WERI-Rb-1 (cell line): Measurements from ENCODE around the gene VN1R5.

Experiments used
- DNase-seq: peaks from one replicate; pipeline ENCODE4 v3.0.0-alpha.2; 2020
- H3K27ac ChIP-seq: fragments of 250-450 bp; sonication (Bioruptor Pico); 2 replicates; pipeline ENCODE4 v1.5.1; 2020; ENCODE audit warnings: mild to moderate bottlenecking, moderate library complexity
- H3K27me3 ChIP-seq: fragments of 250-450 bp; sonication (Bioruptor Pico); 2 replicates; pipeline ENCODE4 v1.5.1; 2021; ENCODE audit warnings: mild to moderate bottlenecking, low read depth, moderate library complexity; ENCODE audit not compliant: insufficient read depth, severe bottlenecking
- H3K36me3 ChIP-seq: fragments of 250-450 bp; sonication (Bioruptor Pico); 2 replicates; pipeline ENCODE4 v1.5.1; 2020; ENCODE audit warnings: mild to moderate bottlenecking, moderate library complexity
- H3K4me3 ChIP-seq: 2 replicates; pipeline ENCODE4 v1.5.1; 2011; ENCODE audit warnings: low read depth, mild to moderate bottlenecking, control low read depth, low read length
- H3K9me3 ChIP-seq: fragments of 250-450 bp; sonication (Bioruptor Pico); 2 replicates; pipeline ENCODE4 v1.5.1; 2021; ENCODE audit warnings: mild to moderate bottlenecking, moderate library complexity; ENCODE audit not compliant: severe bottlenecking
- TF ChIP-seq, protein P1 (sequence below): IDR thresholded peaks from 2 replicates; pipeline ENCODE4 v1.5.1; 2011; ENCODE audit warnings: low read depth, mild to moderate bottlenecking, control low read depth, inconsistent platforms, low read length

VN1R5 gene

DNA sequence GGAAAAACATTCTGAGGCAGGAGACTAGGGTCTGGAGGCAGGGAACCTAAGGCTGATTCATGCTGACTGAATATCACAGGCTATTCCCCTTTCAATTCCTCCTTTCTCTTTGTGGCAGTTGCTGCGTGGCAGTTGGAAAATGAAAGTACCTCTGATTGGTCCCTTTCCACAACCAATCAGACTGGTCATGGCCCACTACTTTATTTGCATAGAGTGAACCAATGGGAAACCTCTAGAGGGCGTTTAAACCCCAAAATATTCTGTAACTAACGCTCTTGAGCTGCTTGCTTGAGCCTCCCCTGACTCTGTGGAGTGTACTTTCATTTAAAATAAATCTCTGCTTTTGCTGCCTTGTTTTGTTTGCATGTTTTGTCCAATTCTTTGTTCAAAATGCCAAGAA, 27.7 kb upstream of the VN1R5 start:
- no peaks in the 10 kb centered on the region for H3K27me3 ChIP-seq
- H3K9me3 ChIP-seq, result peaks cover 23% of the 10 kb centered on the region
- no peak overlapping the region for H3K27ac ChIP-seq
- H3K36me3 ChIP-seq, result no peaks in the 10 kb centered on the region
- H3K4me3 ChIP-seq, result no peak overlapping the region
- TF ChIP-seq, protein P1, sequence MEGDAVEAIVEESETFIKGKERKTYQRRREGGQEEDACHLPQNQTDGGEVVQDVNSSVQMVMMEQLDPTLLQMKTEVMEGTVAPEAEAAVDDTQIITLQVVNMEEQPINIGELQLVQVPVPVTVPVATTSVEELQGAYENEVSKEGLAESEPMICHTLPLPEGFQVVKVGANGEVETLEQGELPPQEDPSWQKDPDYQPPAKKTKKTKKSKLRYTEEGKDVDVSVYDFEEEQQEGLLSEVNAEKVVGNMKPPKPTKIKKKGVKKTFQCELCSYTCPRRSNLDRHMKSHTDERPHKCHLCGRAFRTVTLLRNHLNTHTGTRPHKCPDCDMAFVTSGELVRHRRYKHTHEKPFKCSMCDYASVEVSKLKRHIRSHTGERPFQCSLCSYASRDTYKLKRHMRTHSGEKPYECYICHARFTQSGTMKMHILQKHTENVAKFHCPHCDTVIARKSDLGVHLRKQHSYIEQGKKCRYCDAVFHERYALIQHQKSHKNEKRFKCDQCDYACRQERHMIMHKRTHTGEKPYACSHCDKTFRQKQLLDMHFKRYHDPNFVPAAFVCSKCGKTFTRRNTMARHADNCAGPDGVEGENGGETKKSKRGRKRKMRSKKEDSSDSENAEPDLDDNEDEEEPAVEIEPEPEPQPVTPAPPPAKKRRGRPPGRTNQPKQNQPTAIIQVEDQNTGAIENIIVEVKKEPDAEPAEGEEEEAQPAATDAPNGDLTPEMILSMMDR, result no peak
- no peak for DNase-seq

DNA sequence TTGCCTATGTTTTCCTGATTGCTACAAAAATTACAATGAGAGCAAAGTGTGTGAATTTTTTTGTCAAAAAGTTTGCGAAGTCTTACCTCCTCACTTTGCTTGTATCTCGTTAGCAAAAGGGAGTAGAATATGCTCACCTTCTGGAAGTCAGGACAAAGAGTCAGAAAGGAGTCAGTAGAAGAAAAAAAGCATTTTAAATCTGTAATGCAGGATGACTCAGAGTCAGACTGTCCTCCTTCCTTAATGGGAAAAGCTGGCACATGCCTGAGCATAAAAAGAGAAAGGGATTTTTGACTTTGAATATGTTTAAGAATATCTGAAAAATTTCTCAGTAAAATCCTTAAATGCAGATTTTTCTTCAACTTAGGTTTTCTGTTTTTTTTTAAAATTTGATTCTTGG, 14.2 kb upstream of the VN1R5 start:
- TF ChIP-seq, protein P1, result no peak
- Histone ChIP-seq H3K4me3 (no peak overlapping the region), H3K27ac (no peak overlapping the region), H3K27me3 (no peaks in the 10 kb centered on the region), H3K9me3 (peaks cover 7% of the 10 kb centered on the region), H3K36me3 (no peaks in the 10 kb centered on the region)
- no peak for DNase-seq

DNA sequence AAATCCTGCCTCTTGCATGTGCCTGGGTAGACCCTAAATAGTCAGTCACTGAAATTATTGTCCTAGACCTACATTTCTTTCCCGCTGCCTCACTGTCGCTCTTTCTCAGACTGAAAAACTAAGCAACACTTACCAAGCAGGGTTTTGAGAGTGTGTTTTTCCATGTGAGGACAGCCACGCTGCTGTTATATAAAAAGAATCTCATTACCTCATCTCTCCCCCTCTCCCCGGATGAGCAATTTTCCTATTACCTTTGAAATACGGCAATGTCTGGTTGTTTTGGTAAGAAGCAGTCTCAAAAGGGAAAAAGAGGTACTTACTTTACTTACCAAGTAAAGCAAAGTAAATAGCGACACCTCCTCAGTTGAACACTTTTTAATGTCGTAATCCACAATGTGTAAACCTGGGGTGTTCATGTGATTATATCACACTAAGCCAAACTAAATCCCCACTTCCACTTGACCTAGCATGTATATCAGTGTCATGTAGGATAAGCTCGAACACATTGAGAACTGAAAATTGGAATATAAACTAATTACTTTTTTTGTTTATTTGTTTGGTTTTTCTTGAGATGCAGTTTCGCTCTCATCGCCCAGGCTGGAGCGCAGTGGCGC, 12.2 kb upstream of the VN1R5 start:
- TF ChIP-seq, protein P1, result no peak
- H3K9me3 ChIP-seq, result peaks cover 7% of the 10 kb centered on the region
- no peak for DNase-seq
- no peaks in the 10 kb centered on the region for H3K27me3 ChIP-seq
- H3K27ac ChIP-seq, result no peak overlapping the region
- no peaks in the 10 kb centered on the region for H3K36me3 ChIP-seq
- H3K4me3 ChIP-seq, result no peak overlapping the region

DNA sequence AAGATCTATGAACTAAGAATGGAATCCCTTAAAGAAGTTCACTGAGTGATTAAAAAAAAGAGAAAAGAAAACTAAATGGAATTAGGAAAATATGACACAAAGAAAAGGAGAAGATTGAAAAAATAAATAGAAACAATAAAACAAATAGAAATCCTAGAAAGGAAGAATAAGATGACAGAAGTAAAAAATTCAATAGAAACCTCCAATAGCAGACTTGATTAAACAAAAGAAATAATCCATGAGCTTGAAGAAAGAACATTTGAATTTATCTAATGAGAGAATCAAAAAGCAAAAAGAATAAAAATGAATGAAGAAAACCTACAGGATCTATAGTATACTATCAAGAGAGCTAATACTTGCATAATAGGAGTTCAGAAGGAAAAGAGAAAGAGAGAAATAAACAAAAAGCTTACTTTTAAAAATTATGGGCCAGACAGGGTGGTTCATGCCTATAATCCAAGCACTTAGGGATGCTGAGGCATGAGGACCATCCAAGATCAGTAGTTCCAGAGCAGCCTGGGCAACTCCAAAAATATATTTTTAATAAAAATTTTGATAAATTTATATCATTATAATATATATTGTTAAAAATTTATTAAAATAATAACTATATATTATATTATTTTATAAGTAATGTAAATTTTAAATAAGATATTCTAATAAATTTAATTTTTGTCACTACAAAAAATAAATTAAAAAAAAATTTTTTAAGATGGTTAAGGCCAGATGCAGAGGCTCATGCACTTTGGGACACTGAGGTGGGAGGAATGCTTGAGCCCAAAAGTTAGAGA, 9.4 kb upstream of the VN1R5 start:
- TF ChIP-seq, protein P1, result no peak
- peaks cover 7% of the 10 kb centered on the region for H3K9me3 ChIP-seq
- no peaks in the 10 kb centered on the region for H3K36me3 ChIP-seq

DNA sequence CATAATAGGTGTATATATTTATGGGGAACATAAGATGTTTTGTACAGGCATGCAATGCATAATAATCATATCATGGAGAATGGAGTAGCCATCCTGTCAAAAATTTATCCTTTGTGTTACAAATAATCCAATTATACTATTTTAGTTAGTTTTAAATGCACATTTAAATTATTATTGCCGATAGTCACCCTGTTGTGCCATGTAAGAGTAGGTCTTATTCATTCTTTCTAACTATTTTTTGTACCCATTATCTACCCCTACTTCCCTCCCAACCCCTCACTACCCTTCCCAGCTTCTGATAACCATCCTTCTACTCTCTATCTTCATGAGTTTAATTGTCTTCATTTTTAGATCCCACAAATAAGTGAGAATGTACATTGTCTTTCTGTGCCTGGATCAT, 8.3 kb upstream of the VN1R5 start:
- Histone ChIP-seq H3K27me3 (no peaks in the 10 kb centered on the region), H3K4me3 (no peak overlapping the region), H3K36me3 (no peaks in the 10 kb centered on the region), H3K27ac (no peak overlapping the region), H3K9me3 (peaks cover 7% of the 10 kb centered on the region)
- TF ChIP-seq, protein P1, result no peak
- no peak for DNase-seq

More for the DNA sequence above, 9.4 kb upstream of the VN1R5 start:
- no peak for DNase-seq
- Histone ChIP-seq H3K27me3 (no peaks in the 10 kb centered on the region), H3K27ac (no peak overlapping the region), H3K4me3 (no peak overlapping the region)

DNA sequence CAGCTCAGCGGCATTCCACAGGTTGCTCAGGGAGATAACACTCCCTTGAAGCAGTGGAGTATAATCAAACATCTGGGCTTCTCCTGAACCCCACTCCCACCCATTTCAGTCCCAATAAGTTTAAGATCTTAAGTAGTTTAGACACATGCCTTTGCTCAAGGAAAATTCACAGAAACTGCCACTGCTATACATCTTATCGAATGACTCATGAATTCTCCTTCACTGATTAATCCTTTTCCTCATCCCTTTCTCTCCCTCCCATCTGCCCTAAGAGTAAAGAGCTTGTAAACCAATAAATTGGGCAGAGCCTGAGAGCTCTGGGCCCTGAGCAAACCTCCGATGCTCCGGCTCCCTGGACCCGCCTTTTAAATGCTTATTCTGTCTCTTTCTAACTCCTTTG, 10.2 kb downstream of the VN1R5 start:
- H3K27ac ChIP-seq, result no peak overlapping the region
- no peaks in the 10 kb centered on the region for H3K36me3 ChIP-seq
- no peak overlapping the region for H3K4me3 ChIP-seq
- no peaks in the 10 kb centered on the region for H3K27me3 ChIP-seq
- H3K9me3 ChIP-seq, result peaks cover 9% of the 10 kb centered on the region
- no peak for DNase-seq
- TF ChIP-seq, protein P1, result no peak
